Astrocyte (in vitro differentiated cells and primary cell): ENCODE measurements around the gene MTHFSD.

Source experiments
- CTCF ChIP-seq: IDR thresholded peaks from 2 replicates; pipeline ENCODE4 v1.5.1; 2011; ENCODE audit warnings: low read depth, mild to moderate bottlenecking, inconsistent platforms, low read length, moderate library complexity; ENCODE audit not compliant: insufficient read depth
- EZH2 ChIP-seq: IDR thresholded peaks from 2 replicates; pipeline ENCODE4 v1.6.1; 2012; ENCODE audit warnings: mild to moderate bottlenecking, low read length, inconsistent platforms; ENCODE audit not compliant: insufficient read depth

GRCh38 chr16:86584726-86585721, 30.0 kb upstream of the MTHFSD start:
- TF ChIP-seq CTCF (no peak), EZH2 (no peak)
